VCaP (cell line): ENCODE measurements around the gene ANKDD1A.

Source experiments
- H3K27ac ChIP-seq: fragments of 450-650 bp; 2 replicates; pipeline ENCODE4 v1.5.1; 2017
- TF ChIP-seq, protein P1 (sequence below): fragments of 450-650 bp; conservative IDR thresholded peaks from 2 replicates; pipeline ENCODE4 v1.5.1; 2017; ENCODE audit warnings: mild to moderate bottlenecking, moderate library complexity

ANKDD1A gene

DNA sequence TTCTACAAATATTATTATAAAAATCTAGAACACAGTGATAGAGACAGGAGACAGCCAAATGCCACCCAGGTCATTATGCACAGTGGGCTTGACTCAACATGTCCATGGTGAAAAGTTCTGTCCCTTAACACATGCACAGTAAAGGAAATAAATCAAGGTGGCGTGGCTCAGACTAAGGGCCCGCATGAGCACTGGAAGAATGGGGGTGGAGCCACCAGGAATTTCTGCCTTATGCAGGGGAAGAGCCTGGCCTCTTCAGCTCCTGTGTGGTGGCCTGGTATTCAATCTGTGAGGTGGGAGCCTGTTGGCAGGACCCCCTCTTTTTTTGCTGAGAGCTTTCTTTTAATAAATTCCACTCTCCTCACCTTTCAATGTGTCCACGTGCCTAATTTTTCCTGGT is 95.2 kb downstream of the ANKDD1A start:
- TF ChIP-seq, protein P1, sequence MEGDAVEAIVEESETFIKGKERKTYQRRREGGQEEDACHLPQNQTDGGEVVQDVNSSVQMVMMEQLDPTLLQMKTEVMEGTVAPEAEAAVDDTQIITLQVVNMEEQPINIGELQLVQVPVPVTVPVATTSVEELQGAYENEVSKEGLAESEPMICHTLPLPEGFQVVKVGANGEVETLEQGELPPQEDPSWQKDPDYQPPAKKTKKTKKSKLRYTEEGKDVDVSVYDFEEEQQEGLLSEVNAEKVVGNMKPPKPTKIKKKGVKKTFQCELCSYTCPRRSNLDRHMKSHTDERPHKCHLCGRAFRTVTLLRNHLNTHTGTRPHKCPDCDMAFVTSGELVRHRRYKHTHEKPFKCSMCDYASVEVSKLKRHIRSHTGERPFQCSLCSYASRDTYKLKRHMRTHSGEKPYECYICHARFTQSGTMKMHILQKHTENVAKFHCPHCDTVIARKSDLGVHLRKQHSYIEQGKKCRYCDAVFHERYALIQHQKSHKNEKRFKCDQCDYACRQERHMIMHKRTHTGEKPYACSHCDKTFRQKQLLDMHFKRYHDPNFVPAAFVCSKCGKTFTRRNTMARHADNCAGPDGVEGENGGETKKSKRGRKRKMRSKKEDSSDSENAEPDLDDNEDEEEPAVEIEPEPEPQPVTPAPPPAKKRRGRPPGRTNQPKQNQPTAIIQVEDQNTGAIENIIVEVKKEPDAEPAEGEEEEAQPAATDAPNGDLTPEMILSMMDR, result no peak
- no peak overlapping the region for H3K27ac ChIP-seq
